A204.1 (cell line): ENCODE data around the gene BBS7.

Source experiments
- FAIRE-seq: peaks from 2 replicates; lab custom pipeline; 2012; peaks lifted over from hg19 to GRCh38; lab: Jason Lieb, UNC

Gene BBS7, protein sequence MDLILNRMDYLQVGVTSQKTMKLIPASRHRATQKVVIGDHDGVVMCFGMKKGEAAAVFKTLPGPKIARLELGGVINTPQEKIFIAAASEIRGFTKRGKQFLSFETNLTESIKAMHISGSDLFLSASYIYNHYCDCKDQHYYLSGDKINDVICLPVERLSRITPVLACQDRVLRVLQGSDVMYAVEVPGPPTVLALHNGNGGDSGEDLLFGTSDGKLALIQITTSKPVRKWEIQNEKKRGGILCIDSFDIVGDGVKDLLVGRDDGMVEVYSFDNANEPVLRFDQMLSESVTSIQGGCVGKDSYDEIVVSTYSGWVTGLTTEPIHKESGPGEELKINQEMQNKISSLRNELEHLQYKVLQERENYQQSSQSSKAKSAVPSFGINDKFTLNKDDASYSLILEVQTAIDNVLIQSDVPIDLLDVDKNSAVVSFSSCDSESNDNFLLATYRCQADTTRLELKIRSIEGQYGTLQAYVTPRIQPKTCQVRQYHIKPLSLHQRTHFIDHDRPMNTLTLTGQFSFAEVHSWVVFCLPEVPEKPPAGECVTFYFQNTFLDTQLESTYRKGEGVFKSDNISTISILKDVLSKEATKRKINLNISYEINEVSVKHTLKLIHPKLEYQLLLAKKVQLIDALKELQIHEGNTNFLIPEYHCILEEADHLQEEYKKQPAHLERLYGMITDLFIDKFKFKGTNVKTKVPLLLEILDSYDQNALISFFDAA

DNA sequence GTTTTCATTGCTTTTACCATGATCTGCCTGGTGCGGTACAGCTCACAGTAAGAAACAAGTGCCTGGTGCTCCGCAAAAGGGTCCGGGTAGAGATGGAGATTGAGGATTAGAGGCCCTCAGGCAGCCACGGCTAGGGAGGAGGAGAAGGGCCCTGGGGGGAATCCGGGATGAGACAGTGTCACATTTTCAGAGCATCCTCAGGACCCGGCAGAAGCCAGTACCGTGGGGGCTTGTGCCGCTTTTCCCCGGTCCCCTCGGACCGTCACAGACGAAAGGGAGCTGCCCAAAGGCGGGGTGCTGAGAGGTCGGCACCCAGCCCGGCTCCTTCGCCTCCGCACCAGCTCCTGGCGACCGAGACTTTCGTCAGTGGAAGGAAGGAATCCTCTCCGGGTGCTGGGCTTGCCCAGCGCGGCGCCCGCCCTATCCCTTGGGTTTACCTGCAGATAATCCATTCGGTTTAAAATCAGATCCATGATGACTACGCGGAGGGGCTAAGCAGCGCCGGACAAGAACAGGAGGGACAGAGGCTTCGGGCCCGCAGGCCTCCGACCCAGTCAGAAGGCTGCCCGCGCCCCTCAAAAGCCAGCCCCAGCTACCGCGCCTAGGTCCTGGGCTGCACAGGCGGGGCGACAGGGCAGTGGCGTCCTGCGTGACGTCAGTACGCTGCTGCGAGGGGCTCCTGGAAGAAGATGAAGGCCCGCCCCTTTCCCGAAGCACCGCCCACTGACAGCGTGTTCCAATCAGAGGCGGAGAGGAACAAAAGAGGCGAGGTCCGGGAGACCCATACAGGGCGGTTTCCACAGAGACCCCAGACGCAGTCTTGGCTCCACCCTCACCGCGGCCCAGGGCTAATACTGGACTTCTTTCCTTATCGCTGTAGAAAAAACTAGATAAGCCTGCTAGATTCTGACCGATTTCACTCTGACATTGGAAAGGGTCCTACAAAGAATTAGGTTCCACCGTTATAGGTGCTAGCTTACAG, at the start of gene BBS7:
Gene BBS7 (minus strand): TSS at position 634 of the 982 bp plus-strand sequence. CDS start 161 bp downstream, at position 473.
- FAIRE-seq, result peak; percentile 99

DNA sequence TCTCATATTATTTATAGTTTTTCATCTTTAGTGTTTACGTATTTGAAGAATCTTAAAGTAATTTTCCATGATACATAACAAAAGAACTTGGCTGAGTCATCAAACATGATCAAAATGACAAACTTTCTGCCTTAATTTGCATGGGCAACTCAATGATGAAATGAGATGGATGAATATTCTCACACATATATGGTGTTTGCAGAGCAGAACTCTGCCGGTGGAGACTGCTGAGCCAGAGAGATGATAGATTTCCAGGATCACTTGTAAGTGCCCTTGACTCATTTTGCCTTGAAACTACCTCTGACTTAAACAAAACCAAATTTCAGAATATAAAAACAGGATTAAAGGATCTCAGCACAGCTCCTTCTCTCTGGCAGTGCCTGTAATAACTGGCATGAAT, 43.4 kb upstream of the BBS7 start:
- no peak for FAIRE-seq

DNA sequence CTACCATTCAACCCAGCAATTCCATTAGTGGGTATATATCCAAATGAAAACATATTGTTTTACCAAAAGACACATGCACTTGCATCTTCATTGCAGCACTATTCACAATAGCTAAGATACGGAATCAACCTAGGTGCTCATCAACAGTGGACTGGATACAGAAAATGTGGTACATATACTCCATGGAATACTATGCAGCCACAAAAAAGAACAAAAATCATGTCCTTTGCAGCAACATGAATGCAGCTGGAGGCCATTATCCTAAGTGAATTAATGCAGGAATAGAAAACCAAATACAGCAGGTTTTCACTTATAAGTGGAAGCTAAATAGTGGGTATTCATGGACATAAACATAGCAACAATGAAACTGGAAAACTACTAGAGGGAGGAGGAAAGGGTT, 38.1 kb upstream of the BBS7 start:
- FAIRE-seq, result no peak

DNA sequence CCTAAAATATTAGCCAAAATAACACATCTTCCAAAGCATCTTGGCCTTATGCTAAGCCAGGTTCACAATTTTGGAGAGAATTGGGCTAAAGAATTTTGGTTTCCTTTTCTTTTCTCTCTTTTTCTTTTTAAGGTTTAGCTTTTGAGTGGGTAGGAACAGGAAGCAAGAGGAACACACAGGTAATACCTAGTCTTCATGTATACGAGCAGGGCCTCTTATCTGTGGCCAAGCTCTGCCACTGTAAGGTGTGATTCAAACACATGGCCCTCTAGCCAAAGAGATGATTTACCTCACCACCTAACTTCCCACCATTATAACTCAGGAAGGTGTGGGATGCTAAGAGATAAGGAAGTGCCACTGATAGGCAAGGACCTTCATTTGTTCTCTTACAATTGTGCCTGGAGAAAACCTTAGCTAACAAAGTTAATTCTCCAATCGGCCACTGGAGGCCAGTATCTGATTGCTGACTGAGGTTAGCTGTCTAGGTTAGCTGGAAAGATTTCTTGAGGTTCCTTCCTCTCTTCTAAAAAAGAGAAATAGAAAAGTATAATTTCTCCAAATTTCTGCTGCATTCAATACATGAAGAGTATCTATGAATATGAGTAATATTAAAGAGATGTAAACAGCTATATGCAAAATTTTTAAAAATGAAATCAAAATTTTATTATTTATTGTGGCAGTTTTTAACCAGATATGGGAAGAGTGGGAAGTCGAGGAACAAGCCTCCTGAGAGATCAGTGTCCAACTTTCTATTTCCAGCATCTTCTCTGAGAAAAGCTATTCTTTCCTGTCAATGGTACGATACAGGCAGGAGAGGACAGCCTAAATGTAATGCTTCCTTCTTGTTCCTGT, 30.1 kb upstream of the BBS7 start:
- FAIRE-seq, result peak; percentile 94

DNA sequence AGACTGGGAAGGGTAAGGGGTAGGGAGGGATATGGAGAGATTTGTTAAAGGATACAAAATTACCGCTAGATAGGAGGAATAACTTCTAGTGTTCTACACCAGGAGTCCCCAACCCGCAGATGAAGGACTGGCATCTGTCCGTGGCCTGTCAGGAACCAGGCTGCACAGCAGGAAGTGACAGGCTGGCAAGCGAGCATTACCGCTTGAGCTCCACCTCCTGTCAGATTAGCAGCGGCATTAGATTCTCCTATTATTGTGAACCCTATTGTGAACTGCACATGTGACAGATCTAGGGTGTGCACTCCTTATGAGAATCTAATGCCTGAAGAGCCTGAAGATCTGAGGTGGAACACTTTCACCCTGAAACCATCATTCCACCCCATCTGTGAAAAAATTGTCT, 27.9 kb upstream of the BBS7 start:
- no peak for FAIRE-seq

DNA sequence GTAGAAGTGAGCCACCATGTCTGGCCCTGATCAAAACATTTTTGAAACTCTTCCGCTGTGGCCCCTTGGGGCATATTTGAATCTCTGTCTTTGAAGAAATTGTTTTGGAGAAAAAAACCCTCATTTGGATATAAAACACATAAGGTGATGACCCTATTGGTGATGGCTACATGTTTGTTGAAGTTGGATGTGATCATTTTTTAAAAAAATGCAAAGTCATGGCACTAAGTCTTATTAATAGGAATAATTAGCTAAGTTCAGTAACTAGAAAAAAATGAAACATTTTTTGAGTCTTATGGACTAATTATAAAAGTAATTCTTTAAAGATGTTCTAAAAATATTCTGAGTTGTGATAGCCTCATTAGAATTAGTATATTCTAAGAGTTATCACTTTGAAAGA, 17.9 kb upstream of the BBS7 start:
- no peak for FAIRE-seq

DNA sequence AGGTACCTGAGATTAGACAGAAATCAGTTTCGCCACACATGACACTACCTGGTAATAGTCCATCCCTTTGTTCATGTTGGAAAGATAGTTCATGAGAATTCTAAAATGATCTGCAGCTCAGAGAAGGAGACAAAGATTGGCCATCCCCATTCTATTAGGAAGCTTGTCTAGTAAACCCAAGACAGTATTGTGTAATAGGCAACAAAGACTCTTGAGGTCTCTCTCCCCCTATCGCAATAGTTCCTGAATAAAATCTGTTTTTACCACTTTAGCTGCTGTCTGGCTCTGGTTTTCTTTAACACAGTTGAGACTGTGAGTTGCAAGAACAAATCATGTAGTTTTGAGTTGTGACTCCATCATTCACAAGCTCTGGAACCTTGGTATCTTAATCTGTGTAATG, 14.8 kb upstream of the BBS7 start:
- no peak for FAIRE-seq

DNA sequence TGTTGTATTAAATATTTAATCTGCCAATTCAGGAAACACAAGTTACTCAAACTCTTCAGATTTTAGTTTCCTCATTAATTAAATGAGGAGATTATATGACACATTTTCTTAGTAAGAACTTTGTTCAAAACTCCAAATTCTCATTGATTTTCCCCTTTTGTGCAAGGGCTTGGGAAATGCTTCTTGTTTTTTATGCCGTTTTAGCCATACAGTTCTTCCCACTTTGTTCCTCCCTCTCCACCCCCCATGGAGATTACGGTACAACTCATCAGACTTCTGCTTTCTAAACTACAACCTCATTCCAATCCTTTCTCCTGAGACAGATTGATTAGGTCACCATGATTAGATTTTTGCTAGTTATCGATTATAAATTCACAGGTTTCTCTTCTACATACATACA, 10.9 kb upstream of the BBS7 start:
- no peak for FAIRE-seq

DNA sequence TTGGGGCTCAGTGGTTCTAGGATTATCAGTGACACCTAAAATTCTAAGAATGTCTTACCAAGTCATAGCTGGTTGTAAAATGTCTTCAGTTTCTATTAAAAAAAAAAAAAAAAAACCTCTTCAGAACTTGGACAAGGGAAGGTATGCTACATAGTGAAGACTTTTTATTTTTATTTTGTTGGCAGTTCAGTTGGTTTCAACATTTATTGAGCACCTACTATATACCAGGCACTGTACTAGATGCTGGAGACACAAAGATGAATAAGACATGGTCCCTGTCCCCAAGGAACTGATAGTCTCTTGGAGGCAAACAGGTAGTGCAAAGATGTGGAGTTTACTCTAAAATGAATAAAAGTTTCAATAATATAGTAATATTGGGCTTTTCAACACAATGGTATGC, 8.9 kb upstream of the BBS7 start:
- FAIRE-seq, result no peak

DNA sequence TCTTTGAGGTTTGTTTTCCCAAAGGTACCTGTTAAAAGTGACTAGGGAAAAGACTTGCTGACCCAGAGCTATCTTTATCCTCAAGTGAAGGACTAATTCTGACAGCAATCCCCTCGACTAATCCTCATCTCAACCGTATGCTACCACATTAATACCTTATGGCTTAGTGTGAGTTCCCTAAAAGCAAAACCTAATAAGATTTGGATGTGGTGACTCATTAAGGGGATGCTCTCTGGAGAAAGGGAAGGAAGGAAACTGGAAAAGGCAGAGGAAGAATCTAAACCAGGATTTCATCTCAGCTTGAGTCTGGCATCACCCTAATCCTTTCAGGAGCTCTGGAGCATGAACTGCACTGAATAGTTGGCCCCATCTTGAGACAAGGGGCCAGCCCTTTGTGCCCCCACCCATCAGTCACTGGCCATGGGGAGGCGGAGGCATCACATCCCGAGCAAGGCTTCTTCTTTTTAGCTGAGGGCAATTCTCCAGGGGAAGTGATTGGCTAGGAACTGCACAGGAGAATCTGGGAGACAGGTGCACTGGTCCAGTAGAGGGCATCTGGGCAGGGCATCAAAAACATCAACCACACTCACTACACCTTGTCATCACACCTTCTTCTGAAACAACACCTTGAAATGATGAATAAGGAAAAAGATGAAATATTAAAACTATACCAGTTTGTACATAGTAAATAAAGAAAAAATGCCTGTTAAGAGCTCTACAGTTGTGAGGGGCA, 6.9 kb upstream of the BBS7 start:
- FAIRE-seq, result no peak

DNA sequence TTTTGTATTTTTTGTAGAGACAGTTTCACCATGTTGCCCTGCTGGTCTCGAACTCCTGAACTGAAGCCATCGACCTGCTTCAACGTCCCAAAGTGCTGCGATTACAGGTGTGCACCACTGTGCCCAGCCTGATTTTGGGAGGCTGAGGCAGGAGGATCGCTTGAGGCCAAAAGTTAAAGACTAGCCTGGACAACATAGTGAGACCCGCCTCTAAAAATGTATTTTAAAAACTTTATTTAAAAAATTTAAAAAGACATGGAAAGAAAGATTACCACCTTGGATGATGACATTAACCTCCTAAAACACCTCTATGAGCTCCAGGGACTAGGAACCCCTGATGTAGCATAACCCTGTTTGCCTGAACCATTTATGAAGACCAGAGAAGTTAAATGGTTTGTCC, 5.8 kb upstream of the BBS7 start:
- no peak for FAIRE-seq

DNA sequence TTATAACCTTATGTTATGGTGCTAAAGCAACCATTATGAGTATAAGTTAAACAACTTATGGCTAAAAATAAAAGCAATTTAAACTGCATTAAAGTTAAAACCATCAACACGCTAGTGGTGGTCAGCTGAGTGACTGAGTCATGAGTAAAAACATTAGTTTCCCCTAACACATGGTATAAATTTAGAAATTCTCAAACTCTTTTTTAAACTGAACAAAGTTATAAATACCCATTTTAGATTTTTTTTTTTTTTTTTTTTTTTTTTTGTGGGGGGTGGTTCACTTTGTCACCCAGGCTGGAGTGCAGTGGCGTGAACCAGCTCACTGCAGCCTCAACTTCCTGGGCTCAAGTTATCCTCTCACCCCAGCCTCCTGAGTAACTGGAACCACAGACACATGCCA, 5.4 kb upstream of the BBS7 start:
- no peak for FAIRE-seq

DNA sequence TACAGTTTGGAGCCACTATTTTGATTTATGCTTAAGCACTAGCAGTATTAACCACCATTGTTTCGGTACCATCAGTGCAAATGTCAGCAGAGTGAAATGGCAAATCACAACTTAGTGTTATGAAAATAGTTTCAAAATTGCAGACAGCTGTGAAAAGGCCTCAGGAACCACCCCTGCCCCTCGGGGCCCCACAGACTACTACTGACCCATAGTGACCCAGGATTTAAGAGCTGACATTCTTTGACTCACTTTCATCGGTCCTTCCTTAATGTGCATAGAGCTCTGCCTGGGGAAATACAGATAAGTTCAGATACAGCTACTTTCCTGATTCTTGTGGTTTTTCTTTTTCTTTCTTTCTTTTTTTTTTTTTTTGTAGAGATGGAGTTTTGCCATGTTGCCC, 3.3 kb upstream of the BBS7 start:
- FAIRE-seq, result no peak

DNA sequence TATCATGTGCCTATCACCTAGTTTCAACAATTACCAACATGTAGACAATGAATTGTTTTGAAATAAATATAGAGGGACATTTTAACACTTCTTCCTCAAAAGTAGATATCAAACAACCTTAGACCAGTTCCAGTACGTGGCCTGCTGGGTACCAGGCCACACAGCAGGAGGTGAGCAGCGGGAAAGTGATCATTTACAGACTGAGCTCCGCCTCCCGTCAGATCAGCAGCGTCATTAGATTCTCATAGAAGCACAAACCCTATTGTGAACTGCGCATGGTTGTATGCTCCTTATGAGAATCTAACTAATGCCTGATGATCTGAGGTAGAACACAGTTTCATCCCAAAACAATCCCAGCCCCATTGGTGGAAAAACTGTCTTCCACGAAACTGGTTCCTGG, 6.5 kb downstream of the BBS7 start:
- FAIRE-seq, result no peak

DNA sequence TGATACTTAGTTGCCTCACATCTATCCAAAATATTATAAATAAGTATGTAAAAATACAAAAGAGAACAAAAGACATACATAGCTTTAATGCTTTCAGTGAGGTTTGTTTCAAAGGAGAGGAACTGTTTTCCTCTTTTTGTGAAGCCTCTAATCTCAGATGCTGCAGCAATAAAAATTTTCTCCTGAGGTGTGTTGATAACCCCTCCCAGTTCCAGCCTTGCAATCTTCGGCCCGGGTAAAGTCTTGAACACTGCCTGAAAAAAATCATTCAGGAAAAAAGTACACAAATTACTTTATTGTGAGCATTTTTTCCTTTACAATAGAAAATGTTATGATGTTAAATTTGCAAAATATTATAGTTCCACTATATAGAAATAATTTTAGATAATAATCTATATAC, 8.8 kb downstream of the BBS7 start:
- FAIRE-seq, result no peak

DNA sequence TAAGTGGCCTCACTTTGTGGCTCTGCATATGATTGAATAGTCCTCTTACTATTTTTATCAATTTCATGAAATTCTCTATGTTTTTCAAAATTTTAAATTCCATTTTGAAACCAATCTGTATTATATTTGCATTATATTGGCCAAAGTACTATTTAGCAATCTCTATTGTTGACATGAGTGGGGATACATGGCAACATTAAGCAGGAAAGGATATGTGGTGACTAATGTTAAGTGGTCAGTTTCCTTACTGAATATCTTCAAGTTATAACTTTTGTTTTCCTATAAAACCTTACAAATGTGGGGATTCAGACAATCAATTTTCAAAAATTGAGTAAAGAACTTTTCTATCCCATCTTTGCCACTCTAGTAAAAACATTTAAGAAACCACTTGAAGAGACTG, 10.2 kb downstream of the BBS7 start:
- no peak for FAIRE-seq

DNA sequence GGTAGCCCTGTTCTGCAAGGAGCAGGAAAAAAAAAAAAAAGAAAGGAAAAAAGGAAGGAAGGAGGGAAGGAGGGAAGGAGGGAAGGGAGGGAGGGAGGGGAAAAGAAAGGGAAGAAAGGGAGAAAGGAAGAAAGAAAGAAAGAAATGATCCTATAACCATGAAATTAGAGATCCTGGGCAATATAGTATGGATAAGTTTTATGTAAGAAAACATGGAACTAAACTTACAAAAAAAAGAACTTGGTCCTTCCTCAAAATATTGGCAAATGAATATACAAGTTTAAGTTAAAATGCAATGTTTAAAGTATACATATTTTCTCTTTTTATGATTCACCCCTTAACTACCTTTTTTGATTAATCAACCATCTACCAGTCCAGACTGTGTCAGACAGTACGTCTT, 18.9 kb downstream of the BBS7 start:
- no peak for FAIRE-seq

DNA sequence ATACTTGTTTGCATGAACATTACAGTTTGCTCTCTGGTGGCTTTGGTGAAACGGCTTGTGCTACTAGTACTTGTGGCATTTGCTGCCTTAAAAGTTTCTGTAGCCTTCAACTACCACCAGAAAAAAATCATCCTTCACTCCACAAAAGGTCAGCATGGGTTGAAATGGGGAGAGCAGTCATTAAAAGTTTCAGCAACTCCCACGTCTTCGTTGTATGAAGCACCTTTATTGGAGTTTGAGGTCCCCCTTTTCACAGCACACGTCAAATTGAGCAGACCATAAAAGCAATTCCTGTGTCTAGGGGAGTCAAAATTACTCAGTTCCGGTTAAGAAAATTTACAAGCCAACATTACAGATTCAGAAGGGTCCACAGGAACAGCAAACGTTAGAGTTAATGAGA, 23.6 kb downstream of the BBS7 start:
- no peak for FAIRE-seq

DNA sequence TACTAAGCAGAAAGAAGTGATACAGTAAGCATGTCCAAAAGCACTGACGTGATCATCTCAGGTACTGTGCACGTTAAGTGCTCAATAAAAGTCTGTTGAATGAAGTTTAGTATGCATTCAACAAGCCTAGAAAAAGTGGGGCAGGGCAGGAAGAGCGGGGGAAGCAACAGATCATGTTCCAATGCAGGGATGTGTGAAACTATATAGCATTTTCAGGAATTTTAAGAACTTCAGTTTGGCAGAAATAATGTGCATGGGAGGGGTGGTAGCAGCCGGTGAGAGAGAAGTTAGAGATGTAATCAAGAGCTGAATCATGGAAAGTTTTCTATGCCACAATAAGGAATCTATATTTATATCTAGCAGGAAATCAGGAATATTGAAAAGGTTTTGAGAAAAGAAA, 27.4 kb downstream of the BBS7 start:
- no peak for FAIRE-seq

DNA sequence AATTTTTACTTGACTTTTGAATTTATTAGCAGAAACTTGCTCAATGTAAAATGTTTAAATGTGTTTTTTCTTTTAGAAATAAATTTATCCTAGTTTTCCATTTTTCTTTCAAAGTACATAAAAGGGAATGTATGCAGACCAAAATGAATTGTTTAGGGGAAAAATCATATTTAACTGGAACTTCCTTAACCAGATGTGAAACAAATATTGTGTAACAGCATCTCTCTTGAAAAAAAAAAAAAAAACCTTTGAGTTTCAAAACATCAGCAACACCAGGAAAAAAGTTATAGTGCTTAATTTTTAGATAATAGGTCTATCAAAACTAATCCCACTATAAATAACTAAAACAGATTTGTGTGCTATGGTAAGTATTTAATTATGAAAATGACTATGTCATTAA, 32.1 kb downstream of the BBS7 start:
- peak; percentile 25 for FAIRE-seq

DNA sequence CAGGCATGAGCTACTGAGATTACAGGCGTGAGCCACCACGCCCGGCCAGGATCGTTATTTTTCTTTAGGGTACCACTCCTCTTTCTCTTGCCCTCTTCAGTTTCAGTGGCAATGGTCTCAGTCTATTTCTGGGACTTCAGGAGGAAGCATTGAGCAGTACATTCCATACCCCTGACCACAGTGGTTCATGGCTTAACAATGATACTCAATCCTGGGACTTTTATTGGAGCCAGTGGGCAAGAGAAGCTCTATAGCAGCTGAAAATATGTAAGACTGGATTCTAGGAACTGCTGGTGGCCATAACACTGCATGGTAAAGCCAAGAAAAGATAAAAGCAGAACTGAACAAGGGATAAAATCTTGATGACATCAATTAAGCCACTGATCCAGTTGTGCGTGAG, 40.8 kb downstream of the BBS7 start:
- no peak for FAIRE-seq
